Smooth muscle cell of the brain vasculature (primary cell): ENCODE results near the gene LDB2.
"Not testable (repeated sequence)": the region's sequence is repeated elsewhere in the genome, so short reads cannot be mapped to it uniquely, and the experiment has no call there.

Experiments used
- DNase-seq: peaks from one replicate; pipeline ENCODE4 v3.0.0-alpha.2; 2012; ENCODE audit warnings: low read depth, low spot score

The LDB2 gene

GRCh38 chr4:16897991-16898827 lies at the start of gene LDB2:
Gene LDB2 (minus strand): TSS chr4:16898645.
- DNase-seq: no peak

- no peak for DNase-seq
These were observed 44.0 kb upstream of the LDB2 start for GRCh38 chr4:16942491-16942890.

GRCh38 chr4:16939178-16939577 lies 40.7 kb upstream of the LDB2 start:
- no peak for DNase-seq

GRCh38 chr4:16938512-16939040 lies 40.1 kb upstream of the LDB2 start:
- DNase-seq: no peak

GRCh38 chr4:16931339-16932305 lies 33.2 kb upstream of the LDB2 start:
- DNase-seq: no peak

- DNase-seq: no peak
These were observed 27.8 kb upstream of the LDB2 start for GRCh38 chr4:16926214-16926613.

GRCh38 chr4:16918716-16919115 lies 20.3 kb upstream of the LDB2 start:
- not testable (repeated sequence) for DNase-seq

GRCh38 chr4:16916719-16917337 lies 18.4 kb upstream of the LDB2 start:
- no peak for DNase-seq

GRCh38 chr4:16916031-16916430 lies 17.6 kb upstream of the LDB2 start:
- no peak for DNase-seq

GRCh38 chr4:16914208-16914607 lies 15.8 kb upstream of the LDB2 start:
- DNase-seq: no peak

- no peak for DNase-seq
These were observed 14.5 kb upstream of the LDB2 start for GRCh38 chr4:16912896-16913295.

GRCh38 chr4:16909281-16909680 lies 10.8 kb upstream of the LDB2 start:
- DNase-seq: no peak

- DNase-seq: no peak
These were observed 10.1 kb upstream of the LDB2 start for GRCh38 chr4:16908377-16909021.

GRCh38 chr4:16900325-16900724 lies 1.9 kb upstream of the LDB2 start:
- no peak for DNase-seq

GRCh38 chr4:16896881-16897750 lies 1.3 kb downstream of the LDB2 start:
- no peak for DNase-seq

GRCh38 chr4:16894406-16894805 lies 4.0 kb downstream of the LDB2 start:
- DNase-seq: no peak

GRCh38 chr4:16893141-16893651 lies 5.2 kb downstream of the LDB2 start:
- DNase-seq: no peak

- DNase-seq: no peak
These were observed 7.8 kb downstream of the LDB2 start for GRCh38 chr4:16890651-16891050.

- no peak for DNase-seq
These were observed 8.5 kb downstream of the LDB2 start for GRCh38 chr4:16889945-16890344.

- no peak for DNase-seq
These were observed 10.6 kb downstream of the LDB2 start for GRCh38 chr4:16887887-16888286.
